Hematopoietic multipotent progenitor cell treated with erythropoietin and hydrocortisone succinate and interleukin-3 and kit ligand, for 4 days (in vitro differentiated cells): Measurements from ENCODE around the gene LIMK2.
A peak's percentile ranks its signal among the peaks of the same experiment; 100 is the strongest.
"Not testable (repeated sequence)": the region's sequence is repeated elsewhere in the genome, so short reads cannot be mapped to it uniquely, and the experiment has no call there.

ENCODE experiments used
- DNase-seq: peaks from one replicate; pipeline ENCODE4 v3.0.0-alpha.2; 2015

The LIMK2 gene

GRCh38 chr22:31295360-31295759 is 83.3 kb downstream of the LIMK2 start:
- DNase-seq = no peak

- peak; percentile 29 for DNase-seq
Measured at GRCh38 chr22:31295831-31296657, 83.9 kb downstream of the LIMK2 start.

DNA sequence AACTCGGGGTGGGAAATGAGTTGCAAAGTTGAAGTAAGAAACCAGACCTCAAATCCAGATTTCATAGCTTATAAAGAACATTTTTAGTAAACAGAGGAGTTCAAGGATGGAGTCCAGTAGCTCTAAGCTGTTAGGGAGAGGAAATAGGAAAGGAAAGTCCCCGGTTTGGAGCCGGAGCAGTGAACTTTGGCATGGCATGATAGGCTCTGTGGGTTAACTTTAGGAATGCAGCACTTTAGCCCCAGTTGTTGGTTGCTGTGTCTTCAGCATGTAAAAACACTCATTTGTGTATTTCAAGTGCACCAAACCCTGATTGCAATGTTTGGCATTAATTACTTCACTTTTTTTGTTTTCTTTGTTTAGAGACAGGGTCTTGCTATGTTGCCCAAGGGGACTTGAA is 88.8 kb downstream of the LIMK2 start:
- DNase-seq = no peak

- no peak for DNase-seq
Measured at GRCh38 chr22:31302006-31302405, 89.9 kb downstream of the LIMK2 start.

GRCh38 chr22:31302537-31302936 is 90.4 kb downstream of the LIMK2 start:
- DNase-seq = no peak

- no peak for DNase-seq
Measured at GRCh38 chr22:31305194-31305593, 93.1 kb downstream of the LIMK2 start.

GRCh38 chr22:31308181-31308580 is 96.1 kb downstream of the LIMK2 start:
- DNase-seq = no peak

- DNase-seq = peak; percentile 67
Measured at GRCh38 chr22:31313366-31314147, 101.5 kb downstream of the LIMK2 start.

DNA sequence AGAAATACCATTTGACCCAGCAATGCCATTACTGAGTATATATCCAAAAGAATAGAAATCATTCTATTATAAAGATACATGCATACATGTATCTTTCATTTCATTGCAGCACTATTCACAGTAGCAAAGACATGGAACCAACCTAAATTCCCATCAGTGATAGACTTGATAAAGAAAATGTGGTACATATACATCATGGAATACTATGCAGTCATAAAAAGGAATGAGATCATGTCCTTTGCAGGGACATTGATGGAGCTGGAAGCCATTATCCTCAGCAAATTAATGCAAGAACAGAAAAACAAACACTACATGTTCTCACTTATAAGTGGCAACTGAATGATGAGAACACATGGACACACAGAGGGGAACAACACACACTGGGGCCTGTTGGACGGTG is 102.1 kb downstream of the LIMK2 start:
- not testable (repeated sequence) for DNase-seq

DNA sequence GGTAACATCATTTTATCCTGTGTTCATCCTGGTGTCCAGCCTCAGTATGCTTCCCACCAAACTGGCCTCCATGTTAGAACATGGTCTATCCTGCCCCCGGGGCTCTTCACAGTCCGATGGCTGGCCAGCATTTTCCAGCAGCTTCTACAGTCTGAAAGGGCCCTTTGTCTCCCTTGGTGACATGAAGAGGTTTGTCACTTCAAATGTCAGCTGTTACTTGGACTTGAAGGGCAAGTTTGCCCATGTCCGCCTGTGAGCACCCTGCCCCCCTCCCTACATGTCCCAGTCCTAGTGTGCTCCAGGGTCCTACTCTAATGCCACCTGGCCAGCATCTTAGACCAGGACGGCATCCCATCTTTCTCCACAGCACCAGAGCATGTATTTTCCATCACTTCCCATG is 109.3 kb downstream of the LIMK2 start:
- DNase-seq = no peak

- DNase-seq = no peak
Measured at GRCh38 chr22:31323578-31324550, 111.8 kb downstream of the LIMK2 start.

DNA sequence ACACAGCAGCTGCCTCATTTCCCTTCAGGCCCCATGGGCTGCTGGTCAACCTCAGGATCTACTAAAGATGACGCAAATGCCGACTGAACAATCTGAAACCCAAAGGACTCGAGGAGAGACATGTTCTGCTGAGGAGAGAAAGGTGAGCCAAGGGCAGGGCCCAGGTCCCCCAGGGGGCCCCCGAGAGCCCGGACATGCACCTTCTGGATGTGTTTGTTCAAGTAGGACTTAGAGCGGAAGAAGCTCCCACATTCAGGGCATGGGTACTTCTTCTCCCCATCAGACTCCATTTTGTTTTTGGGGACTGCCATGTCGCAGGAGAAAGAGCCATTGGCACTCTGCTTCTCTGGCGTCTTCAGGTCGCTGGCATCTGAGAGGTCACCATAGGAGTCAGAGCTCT is 114.8 kb downstream of the LIMK2 start:
- no peak for DNase-seq

DNA sequence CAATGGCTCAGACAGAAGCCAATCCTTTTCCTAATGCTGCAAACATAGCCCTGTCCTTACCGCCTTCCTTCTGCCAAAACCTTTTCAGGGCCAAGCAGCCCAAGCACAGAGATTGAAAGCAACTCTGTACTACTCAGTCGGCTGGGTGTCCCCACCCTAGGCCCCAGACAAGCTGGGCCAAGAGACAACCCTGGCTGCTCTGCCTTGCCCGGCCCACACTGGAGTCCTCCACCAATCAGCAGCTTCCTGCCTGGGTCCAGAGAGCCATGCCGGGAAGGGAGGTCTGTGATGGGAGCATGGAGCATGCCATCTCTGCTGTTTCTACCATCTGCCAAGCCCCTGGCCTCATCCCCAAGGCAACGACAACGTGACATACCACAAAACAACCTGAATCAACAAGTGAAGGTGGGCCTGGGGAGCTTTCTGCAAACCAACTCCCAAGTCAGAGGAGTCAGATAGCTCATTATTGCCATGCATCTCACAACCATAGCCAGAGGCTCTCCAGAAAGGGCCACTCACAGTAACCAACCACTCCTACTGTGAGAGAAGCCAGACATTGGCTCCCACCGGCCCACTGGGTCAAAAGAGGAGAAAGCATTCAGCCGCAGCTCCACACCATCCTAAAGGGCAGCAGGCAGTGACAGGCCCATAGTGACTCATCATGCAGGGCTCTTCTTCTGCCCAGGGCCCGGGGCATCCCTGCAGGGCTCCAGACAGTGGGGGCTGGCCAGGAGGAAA is 115.9 kb downstream of the LIMK2 start:
- no peak for DNase-seq

GRCh38 chr22:31328544-31328960 is 116.5 kb downstream of the LIMK2 start:
- no peak for DNase-seq

DNA sequence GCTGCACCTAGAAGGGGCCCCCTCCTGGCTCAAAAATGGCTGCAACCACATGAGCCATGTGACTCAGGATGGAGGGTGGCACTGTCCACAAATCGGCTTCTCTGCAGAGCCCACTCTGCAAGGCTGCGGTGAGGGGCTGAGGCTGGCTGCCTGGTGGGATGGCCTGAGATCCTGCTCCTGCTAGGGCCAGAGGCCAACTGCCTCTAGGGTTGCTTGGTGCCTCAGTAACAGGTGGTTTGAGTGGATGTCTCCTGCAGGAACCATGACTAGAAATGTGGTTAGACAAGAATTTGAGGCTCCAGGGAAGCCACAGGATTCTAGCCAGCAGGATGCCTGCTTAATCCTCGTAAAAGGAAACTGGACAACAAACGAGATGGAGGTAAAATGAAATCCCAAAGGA is 116.9 kb downstream of the LIMK2 start:
- no peak for DNase-seq
